HEK293 (cell line): ENCODE data around the gene SCYGR4.

Experiments used
- CTCF ChIP-seq: fragments of 450-650 bp; formaldehyde crosslinking; IDR thresholded peaks from 2 replicates; pipeline ENCODE4 v1.5.1; 2016; ENCODE audit warnings: missing biosample characterization, missing genetic modification characterization
- HOXD13 ChIP-seq: sonication (generic); formaldehyde crosslinking; IDR thresholded peaks from 2 replicates; pipeline ENCODE4 v1.8.0; 2022; ENCODE audit warnings: missing genetic modification reagents, borderline replicate concordance
- PATZ1 ChIP-seq: fragments of 450-650 bp; formaldehyde crosslinking; IDR thresholded peaks from 2 replicates; pipeline ENCODE4 v1.5.1; 2016; ENCODE audit warnings: missing biosample characterization, missing genetic modification characterization
- REST ChIP-seq: fragments of 450-650 bp; formaldehyde crosslinking; IDR thresholded peaks from 2 replicates; pipeline ENCODE4 v1.5.1; 2016; ENCODE audit warnings: missing biosample characterization, missing genetic modification characterization
- SALL2 ChIP-seq: fragments of 450-650 bp; formaldehyde crosslinking; IDR thresholded peaks from 2 replicates; pipeline ENCODE4 v1.5.0; 2017; ENCODE audit warnings: missing biosample characterization, mild to moderate bottlenecking, missing genetic modification characterization, borderline replicate concordance
- ZBTB49 ChIP-seq: fragments of 450-650 bp; formaldehyde crosslinking; IDR thresholded peaks from 2 replicates; pipeline ENCODE4 v1.5.1; 2016; ENCODE audit warnings: missing biosample characterization, missing genetic modification characterization, low read depth
- ZBTB8A ChIP-seq: fragments of 450-650 bp; formaldehyde crosslinking; IDR thresholded peaks from 2 replicates; pipeline ENCODE4 v1.5.1; 2016; ENCODE audit warnings: missing biosample characterization, missing genetic modification characterization
- ZFP41 ChIP-seq: fragments of 450-650 bp; formaldehyde crosslinking; IDR thresholded peaks from 2 replicates; pipeline ENCODE4 v1.5.1; 2016; ENCODE audit warnings: missing biosample characterization, missing genetic modification characterization, borderline replicate concordance
- ZNF140 ChIP-seq: fragments of 450-650 bp; formaldehyde crosslinking; IDR thresholded peaks from 2 replicates; pipeline ENCODE4 v1.5.1; 2016; ENCODE audit warnings: missing biosample characterization, missing genetic modification characterization
- ZNF521 ChIP-seq: fragments of 450-650 bp; formaldehyde crosslinking; IDR thresholded peaks from 2 replicates; pipeline ENCODE4 v1.5.1; 2017; ENCODE audit warnings: missing biosample characterization, mild to moderate bottlenecking, missing genetic modification characterization
- ZNF785 ChIP-seq: fragments of 450-650 bp; formaldehyde crosslinking; IDR thresholded peaks from 2 replicates; pipeline ENCODE4 v1.5.1; 2016; ENCODE audit warnings: missing biosample characterization, missing genetic modification characterization
- ZSCAN18 ChIP-seq: fragments of 450-650 bp; formaldehyde crosslinking; IDR thresholded peaks from 2 replicates; pipeline ENCODE4 v1.5.1; 2016; ENCODE audit warnings: missing biosample characterization, missing genetic modification characterization
- ZSCAN4 ChIP-seq: fragments of 450-650 bp; formaldehyde crosslinking; IDR thresholded peaks from 2 replicates; pipeline ENCODE4 v1.5.1; 2017; ENCODE audit warnings: missing biosample characterization, missing genetic modification characterization

GRCh38 chr2:227602358-227602757 is 14.9 kb upstream of the SCYGR4 start:
- TF ChIP-seq ZNF785 (tag by site-specific recombination): no peak
- TF ChIP-seq CTCF (tag by site-specific recombination): no peak
- no peak for TF ChIP-seq ZNF140 (tag by site-specific recombination)
- TF ChIP-seq SALL2: no peak
- no peak for TF ChIP-seq ZSCAN4 (tag by site-specific recombination)
- no peak for TF ChIP-seq REST (tag by site-specific recombination)
- no peak for TF ChIP-seq ZSCAN18 (tag by site-specific recombination)
- no peak for TF ChIP-seq ZBTB8A
- TF ChIP-seq ZFP41 (tag by site-specific recombination): no peak
- TF ChIP-seq ZBTB49 (tag by site-specific recombination): no peak
- no peak for TF ChIP-seq ZNF521 (tag by site-specific recombination)
- no peak for TF ChIP-seq HOXD13
- TF ChIP-seq PATZ1 (tag by site-specific recombination): no peak
